HuH-7 (cell line): Measurements from ENCODE around the gene ASB14.
A peak's percentile ranks its signal among the peaks of the same experiment; 100 is the strongest.
"Not testable (repeated sequence)": the region's sequence is repeated elsewhere in the genome, so short reads cannot be mapped to it uniquely, and the experiment has no call there.

Source experiments
- DNase-seq: peaks from one replicate; pipeline ENCODE4 v3.0.0; 2011; ENCODE audit warnings: low spot score

Gene ASB14

GRCh38 chr3:57292159-57292896 lies at the start of gene ASB14:
ASB14 (minus strand) TSS chr3:57292685; CDS start chr3:57292033, 652 bp downstream.
- no peak for DNase-seq

DNA sequence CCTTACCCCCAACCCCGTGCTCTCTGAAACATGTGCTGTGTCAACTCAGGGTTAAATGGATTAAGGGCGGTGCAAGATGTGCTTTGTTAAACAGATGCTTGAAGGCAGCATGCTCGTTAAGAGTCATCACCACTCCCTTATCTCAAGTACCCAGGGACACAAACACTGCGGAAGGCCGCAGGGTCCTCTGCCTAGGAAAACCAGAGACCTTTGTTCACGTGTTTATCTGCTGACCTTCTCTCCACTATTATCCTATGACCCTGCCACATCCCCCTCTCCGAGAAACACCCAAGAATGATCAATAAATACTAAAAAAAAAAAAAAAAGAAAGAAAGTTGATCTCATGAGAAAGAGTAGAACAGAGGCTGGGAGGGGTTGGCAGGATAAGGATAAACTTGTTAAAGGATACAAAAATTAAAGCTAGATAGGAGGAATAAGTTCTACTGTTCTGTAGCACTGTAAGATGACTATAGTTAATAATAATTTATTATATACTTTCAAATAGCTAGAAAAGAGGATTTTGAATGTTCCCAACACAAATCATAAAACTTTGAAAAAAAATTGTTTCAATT lies 46.7 kb upstream of the ASB14 start:
- not testable (repeated sequence) for DNase-seq

DNA sequence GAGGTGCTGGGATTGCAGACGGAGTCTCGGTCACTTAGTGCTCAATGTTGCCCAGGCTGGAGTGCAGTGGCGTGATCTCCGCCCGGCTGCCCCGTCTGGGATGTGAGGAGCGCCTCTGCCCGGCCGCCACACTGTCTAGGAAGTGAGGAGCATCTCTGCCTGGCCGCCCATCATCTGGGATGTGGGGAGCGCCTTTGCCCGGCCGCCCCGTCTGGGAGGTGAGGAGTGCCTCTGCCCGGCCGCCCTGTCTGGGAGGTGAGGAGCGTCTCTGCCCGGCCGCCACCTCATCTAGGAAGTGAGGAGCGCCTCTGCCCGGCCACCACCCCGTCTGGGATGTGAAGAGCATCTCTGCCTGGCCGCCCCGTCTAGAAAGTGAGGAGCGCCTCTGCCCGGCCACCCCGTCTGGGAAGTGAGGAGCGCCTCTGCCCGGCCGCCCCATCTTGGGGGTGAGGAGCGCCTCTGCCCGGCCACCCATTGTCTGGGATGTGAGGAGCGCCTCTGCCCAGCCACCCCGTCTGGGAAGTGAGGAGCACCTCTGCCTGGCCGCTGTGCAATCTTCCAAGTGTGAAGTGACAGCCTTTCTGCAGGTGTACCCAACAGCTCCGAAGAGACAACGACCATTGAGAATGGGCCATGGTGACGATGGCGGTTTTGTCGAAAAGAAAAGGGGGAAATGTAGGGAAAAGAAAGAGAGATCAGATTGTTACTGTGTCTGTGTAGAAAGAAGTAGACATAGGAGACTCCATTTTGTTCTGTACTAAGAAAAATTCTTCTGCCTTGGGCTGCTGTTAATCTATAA lies 46.0 kb upstream of the ASB14 start:
- DNase-seq = not testable (repeated sequence)

DNA sequence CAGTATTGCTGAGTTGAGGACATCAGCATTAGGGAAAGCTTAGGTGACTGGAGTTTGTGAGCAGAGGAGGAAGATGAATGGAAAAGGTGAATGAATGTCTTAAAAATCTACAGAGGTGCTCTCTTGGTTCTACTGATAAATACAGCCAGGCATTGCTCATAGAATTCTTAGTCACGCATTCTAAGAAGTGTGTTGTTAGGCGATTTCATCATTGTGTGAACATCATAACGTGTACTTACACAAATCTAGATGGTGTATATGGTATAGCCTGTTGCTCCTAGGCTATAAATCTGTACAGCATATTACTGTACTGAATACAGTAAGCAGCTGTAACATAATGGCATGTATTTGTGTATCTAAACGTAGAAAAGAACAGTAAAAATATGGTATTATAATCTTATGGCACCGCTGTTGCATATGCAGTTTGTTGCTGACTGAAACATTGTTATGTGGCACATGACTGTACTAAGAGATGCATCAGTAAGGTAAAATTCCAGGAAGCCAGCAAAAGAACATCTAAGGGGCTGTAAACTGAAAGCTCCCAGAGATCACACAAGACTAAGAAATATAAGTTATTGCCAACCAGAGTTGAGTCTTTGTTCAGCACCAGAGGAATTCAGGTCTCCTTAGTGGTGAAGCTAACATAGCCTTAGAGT lies 42.9 kb upstream of the ASB14 start:
- DNase-seq = no peak

GRCh38 chr3:57331078-57331610 lies 38.7 kb upstream of the ASB14 start:
- peak; percentile 7 for DNase-seq

- DNase-seq = not testable (repeated sequence)
Measured at GRCh38 chr3:57326498-57326897, 34.0 kb upstream of the ASB14 start.

DNA sequence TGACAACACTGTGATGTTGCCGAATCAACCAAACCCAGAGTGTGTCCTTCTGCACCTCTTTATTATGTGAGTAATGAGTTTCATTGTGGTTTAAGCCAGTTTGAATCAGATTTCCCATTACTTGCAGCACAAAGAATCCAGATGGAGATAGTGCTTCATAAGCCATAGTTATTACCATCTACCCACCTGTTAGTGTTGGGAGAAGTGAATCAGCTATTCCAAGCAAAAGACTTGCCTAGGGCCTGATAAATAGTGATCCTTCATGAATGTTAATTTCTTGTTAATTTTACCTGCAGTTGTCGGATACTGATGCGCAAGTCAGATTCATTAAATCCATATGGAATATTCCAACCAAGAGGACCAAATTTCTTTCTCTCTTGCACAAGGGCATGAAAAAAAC lies 21.7 kb upstream of the ASB14 start:
- DNase-seq = no peak

GRCh38 chr3:57309769-57310360 lies 17.4 kb upstream of the ASB14 start:
- no peak for DNase-seq

GRCh38 chr3:57303520-57303919 lies 11.0 kb upstream of the ASB14 start:
- not testable (repeated sequence) for DNase-seq

DNA sequence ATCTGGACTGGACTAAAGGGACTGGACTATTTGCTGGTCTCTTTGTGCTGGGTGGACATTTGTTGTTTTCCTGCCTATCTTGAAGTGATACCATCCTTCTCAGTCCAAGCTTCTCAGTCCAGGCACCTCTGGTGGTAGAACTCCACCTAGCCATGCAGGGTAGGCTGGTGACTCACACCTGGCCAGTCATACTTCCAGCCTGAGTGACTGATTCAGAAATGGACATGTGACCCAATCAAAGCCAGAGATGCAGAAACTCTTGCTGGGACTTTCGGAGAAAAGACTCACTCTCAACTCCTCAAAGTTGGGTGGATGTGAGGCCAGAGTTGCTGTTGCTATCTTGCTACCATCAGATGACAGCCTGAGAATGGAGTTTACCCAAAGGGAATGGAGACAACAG lies 5.6 kb upstream of the ASB14 start:
- DNase-seq = no peak

DNA sequence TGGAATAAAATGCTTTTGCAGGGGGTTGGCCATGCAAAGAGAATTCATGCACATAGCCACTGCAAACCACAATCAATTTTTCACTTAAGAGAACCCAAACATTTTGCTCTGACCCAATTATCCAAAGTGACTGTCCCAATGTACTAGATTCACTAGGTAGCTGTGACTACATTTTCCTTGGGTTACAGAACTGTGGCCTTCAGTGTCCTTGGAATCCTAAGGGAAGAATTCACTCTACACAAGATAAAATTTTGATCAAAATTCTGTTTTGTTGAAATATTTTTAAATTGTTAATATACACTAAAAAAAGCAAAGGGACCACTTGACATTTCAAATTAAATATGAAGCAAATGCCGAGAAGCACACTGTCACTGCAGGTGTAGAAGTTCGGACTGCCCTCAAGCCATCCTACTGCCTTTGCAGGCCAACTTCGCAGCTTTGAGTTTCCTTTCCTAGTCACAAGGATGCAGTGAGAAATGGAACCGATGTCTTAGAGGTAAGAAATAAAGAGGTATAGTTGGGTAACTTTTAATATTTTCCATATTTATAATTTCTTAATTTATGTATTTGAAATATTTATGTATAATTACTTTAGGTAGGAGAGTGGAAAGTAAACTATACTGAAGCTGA lies 527 bp upstream of the ASB14 start:
- no peak for DNase-seq

GRCh38 chr3:57288403-57288802 lies 4.1 kb downstream of the ASB14 start:
- DNase-seq = no peak

DNA sequence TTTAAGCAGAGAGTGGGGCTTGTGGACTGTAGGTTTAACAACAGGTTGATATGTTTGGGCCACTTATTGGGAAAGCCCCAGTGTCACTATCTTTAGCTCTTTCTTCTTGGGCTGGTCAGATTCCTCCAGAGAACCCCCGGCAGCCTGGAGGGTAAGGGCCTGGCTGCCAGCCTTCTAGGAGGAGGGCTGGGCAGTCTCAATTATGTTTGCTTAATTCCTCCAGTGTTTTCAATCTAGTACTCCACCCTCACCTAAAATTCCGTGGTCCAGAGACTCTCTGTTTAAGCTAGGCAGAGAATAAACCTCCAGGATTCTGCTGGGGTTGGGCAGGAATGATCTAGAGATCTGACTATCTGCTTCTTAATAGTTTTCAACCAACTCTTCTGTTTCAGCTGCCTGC lies 5.3 kb downstream of the ASB14 start:
- no peak for DNase-seq

DNA sequence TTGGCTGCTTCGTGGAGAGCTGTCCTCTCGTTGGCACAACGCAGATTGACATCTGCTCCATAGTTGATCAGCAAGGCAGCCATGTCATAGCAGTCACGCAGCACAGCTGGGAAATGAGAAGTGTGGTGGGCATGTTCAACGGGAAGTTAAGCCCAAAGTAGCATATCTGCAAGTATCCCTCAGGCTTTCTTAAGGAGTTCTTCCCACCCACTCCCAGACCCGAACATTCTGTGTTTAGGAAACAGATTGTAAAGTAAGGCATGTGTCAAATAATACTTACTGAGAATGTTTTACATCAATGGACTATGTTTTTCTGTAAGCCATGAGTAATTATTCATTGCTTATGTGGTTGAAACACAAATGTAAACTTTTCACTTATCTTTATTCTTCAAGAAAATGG lies 9.2 kb downstream of the ASB14 start:
- DNase-seq = no peak

- no peak for DNase-seq
Measured at GRCh38 chr3:57281715-57282114, 10.8 kb downstream of the ASB14 start.

DNA sequence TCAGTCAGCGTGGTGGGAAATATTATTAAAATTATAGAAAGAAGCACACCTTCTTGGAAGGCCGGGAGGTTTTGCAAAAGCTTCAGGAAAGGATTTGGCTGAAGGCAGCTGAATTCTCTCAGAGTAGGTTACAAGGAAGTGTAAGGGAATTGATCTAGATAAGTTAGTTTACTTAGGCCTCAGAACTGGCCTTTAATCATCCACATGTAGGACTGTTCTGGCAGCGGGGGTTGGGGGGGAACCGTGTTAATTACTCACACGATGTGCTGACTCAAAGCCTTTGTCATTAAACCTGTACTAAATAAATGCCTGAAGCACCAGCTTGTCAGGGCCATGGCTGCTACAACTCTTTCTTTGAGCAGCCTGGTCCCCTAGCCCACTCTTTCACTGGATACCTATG lies 12.8 kb downstream of the ASB14 start:
- DNase-seq = no peak

DNA sequence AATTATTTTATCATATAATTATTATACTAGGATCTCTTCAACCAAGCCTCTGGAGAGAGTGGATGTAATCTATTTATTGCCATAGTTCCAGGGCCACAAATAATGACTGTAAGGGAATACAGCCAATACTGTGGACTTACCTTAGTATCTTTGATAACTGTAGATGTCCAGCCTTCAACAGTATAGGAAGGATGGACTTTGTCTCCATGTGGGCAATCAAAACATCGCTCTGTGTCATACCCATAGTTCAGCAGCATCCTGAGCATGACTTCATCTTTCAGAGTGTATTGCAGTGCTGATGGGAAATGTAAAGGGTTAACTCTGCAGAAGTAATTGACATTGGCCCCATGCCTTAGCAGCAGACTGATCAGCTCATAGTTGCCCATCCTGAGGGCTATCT lies 14.2 kb downstream of the ASB14 start:
- no peak for DNase-seq

GRCh38 chr3:57275393-57275792 lies 17.1 kb downstream of the ASB14 start:
- DNase-seq = no peak

DNA sequence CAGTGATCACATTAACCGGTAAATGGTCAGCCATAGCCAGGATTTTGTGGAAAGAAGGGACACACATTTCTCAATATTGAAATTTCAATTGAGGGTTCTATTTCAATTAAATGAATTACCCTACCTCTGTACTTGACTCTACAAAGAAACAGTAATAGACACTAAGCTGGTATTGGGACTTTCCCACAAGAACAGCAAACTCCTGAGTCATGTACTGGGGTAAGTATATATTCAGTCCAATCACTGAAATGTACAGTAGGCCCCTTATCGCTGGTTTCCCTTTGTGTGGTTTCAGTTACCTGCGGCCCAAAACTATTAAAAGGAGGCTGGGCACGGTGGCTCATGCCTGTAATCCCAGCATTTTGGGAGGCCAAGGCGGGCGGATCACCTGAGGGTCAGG lies 17.6 kb downstream of the ASB14 start:
- no peak for DNase-seq

GRCh38 chr3:57268416-57268815 lies 24.1 kb downstream of the ASB14 start:
- DNase-seq = no peak

DNA sequence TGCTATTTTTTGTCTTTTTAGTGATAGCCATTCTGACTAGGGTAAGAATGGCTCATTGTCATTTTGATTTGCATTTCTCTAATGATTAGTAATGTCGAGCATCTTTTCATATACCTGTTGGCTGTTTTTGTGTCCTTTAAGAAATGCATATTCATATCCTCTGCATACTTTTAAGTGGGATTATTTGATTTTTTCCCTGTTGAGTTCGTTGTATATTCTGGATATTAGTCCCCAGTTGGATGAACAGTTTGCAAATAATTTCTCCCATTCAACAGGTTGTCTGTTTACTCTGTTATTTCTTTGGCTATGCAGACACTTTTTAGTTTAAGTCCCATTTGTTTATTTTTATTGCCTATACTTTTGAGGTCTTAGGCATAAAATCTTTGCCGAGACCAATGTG lies 30.6 kb downstream of the ASB14 start:
- no peak for DNase-seq
